Measurements from ENCODE around the gene UBA1. TPM values are rescaled to one million over a fixed set of nuclear protein-coding genes. Genes with fewer than 3 reads are reported as not detected.

The UBA1 gene
- total RNA-seq, 4 donors from 2014 or later = 145 to 182 (median 163) TPM

- peaks cover 0 to 19% (median 5%) of the 10 kb centered on the region in 4 donors for H3K36me3 ChIP-seq
- WGBS, 2 donors (ENCODE audit: low coverage in 1 of 2) = 89% methylated on average over 8 of the region's 8 CpGs; no CpG with 5 or more reads in 1 of the 2 donors
- H3K4me3 ChIP-seq = no peak overlapping the region
- no peaks in the 10 kb centered on the region for H3K27me3 ChIP-seq
- no peaks in the 10 kb centered on the region for H3K9me3 ChIP-seq
- no peak for DNase-seq
- peaks cover 7 to 33% (median 20%) of the 10 kb centered on the region in 4 donors for H3K4me1 ChIP-seq
- in situ Hi-C loops (cut with MboI; ENCODE audit: low pct_ligation_motif_present in 1 of 4, low pct_unique_long_range_greater_than_20kb in 1 of 4, low sequenced_read_pairs in 3 of 4) (loop anchor here in 1 of 4 donors (25.0 kb wide), 1 partner anchor 321 kb away; no protein-coding TSS in a partner anchor), intact Hi-C loops (cut with DNase I; ENCODE audit: low total_unique reads) (no loop called here)
- TF ChIP-seq, protein P1, sequence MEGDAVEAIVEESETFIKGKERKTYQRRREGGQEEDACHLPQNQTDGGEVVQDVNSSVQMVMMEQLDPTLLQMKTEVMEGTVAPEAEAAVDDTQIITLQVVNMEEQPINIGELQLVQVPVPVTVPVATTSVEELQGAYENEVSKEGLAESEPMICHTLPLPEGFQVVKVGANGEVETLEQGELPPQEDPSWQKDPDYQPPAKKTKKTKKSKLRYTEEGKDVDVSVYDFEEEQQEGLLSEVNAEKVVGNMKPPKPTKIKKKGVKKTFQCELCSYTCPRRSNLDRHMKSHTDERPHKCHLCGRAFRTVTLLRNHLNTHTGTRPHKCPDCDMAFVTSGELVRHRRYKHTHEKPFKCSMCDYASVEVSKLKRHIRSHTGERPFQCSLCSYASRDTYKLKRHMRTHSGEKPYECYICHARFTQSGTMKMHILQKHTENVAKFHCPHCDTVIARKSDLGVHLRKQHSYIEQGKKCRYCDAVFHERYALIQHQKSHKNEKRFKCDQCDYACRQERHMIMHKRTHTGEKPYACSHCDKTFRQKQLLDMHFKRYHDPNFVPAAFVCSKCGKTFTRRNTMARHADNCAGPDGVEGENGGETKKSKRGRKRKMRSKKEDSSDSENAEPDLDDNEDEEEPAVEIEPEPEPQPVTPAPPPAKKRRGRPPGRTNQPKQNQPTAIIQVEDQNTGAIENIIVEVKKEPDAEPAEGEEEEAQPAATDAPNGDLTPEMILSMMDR (IDR thresholded peaks at IDR 0.05) = no peak
- TF ChIP-seq EP300 (IDR thresholded peaks at IDR 0.05; ENCODE audit: low read depth) = no peak
- TF ChIP-seq POLR2AphosphoS5 (IDR thresholded peaks at IDR 0.05) = no peak
- TF ChIP-seq POLR2A (IDR thresholded peaks at IDR 0.05) = no peak
- H3K27ac ChIP-seq = peak overlapping the region; percentile 88 to 100 (median 98)
These were observed 22.8 kb downstream of the UBA1 start for GRCh38 chrX:47216393-47216925.

DNA sequence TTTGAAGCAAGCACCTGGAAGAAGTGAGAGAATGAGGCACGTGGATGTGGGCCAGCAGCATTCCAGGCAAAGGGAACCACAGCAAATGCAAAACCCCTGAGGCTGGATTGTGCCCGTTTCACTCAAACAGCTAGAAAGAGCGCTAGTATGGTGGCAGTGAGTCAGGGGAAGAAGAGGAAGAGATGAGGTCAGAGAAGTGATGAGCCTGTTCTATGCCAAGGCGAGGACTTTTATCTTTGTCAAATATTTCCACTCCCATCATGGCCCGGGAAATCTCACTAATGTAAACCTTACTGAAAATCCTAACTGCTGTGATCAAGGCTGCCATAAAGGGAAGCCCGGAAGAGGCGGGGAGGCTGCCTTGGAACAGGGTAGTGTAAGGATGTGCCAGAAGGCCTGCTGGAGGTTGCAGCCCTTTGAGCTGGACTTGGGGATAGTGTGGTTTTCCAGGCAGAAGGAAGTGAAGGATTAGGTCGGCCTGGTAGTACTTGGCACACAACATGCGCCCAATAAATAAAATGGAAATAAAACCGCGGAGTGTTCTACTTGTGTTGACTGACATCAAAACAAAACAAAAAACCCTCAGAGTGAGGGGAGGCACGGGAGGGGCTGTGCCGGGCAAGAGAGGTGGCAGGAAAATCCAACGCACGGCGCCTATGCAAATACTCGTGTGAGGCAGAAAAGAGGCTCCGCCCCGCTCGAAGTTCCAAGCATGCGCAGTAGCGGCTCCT, 23.7 kb downstream of the UBA1 start:
- Histone ChIP-seq H3K9me3 (no peaks in the 10 kb centered on the region), H3K4me3 (peak overlapping the region in 3 of 4 donors; percentile 10 to 36 (median 12)), H3K4me1 (peaks cover 7 to 33% (median 20%) of the 10 kb centered on the region in 4 donors), H3K36me3 (peaks cover 0 to 19% (median 5%) of the 10 kb centered on the region in 4 donors), H3K27me3 (no peaks in the 10 kb centered on the region), H3K27ac (peak overlapping the region; percentile 88 to 100 (median 98))
- intact Hi-C loops (cut with DNase I; ENCODE audit: low total_unique reads) (no loop called here), in situ Hi-C loops (cut with MboI; ENCODE audit: low pct_ligation_motif_present in 1 of 4, low pct_unique_long_range_greater_than_20kb in 1 of 4, low sequenced_read_pairs in 3 of 4) (loop anchor here in 1 of 4 donors (25.0 kb wide), 1 partner anchor 320 kb away; no protein-coding TSS in a partner anchor)
- 21% methylated on average over 22 of the region's 22 CpGs; no CpG with 5 or more reads in 1 of the 2 donors for WGBS, 2 donors (ENCODE audit: low coverage in 1 of 2)
- TF ChIP-seq POLR2A (IDR thresholded peaks at IDR 0.05) (peak; percentile 7), POLR2AphosphoS5 (IDR thresholded peaks at IDR 0.05) (peak in 2 of 3 donors; percentile 18 to 26)
- TF ChIP-seq, protein P1 (IDR thresholded peaks at IDR 0.05) = no peak
- no peak for DNase-seq

- in situ Hi-C loops (cut with MboI; ENCODE audit: low pct_ligation_motif_present in 1 of 4, low pct_unique_long_range_greater_than_20kb in 1 of 4, low sequenced_read_pairs in 3 of 4) = loop anchor here in 1 of 4 donors (25.0 kb wide), 1 partner anchor 319 kb away; no protein-coding TSS in a partner anchor
- Histone ChIP-seq H3K9me3 (no peaks in the 10 kb centered on the region), H3K27ac (peak overlapping the region; percentile 96 to 100 (median 99)), H3K4me3 (peak overlapping the region; percentile 83 to 99 (median 94)), H3K36me3 (peaks cover 0 to 15% (median 4%) of the 10 kb centered on the region in 4 donors), H3K4me1 (peaks cover 7 to 33% (median 20%) of the 10 kb centered on the region in 4 donors), H3K27me3 (no peaks in the 10 kb centered on the region)
- intact Hi-C loops (cut with DNase I; ENCODE audit: low total_unique reads) = no loop called here
- 13% methylated on average over 31 of the region's 31 CpGs; no CpG with 5 or more reads in 1 of the 2 donors for WGBS, 2 donors (ENCODE audit: low coverage in 1 of 2)
- peak in 2 of 3 donors; percentile 11 to 23 for TF ChIP-seq POLR2AphosphoS5 (IDR thresholded peaks at IDR 0.05)
- TF ChIP-seq, protein P1 (IDR thresholded peaks at IDR 0.05) = no peak
- DNase-seq = peak; percentile 99
These were observed 24.2 kb downstream of the UBA1 start for GRCh38 chrX:47217852-47218279.

DNA sequence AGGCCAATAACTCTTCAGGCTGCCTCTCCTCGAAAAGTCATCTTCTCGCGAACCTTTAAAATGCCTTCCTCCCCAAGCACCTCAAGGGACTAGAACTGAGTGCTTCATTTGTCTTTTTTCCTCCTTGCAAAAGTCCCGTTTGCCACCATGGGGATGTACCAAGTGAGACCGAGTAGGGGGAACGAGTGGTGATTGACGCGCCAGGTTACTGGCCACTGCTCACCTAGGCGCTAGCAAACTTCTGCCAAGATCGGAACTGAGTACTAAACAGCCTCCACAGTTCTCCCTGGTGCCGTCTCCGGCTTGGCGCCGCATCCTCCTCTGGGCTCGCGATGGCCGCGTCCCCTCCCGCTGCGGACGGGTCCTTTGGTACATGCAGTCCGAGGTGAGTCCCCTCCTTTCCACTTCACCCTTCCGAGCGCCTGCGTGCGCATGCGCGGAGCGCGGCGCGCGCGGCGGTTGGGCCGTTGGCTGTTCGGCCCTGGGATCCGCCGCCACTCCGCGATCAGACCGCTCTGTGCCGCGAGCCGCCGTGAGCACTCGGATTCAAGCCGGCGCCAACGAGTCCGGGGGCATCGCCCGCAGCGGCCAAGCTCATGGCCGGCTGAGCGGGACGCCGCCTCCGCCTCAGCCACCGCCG, 24.8 kb downstream of the UBA1 start, which contains the start of gene CDK16:
Gene CDK16 (plus strand): TSS at position 402 of the 640 bp plus-strand sequence. CDS start 4,877 bp downstream, outside the sequence.
- WGBS, 2 donors (ENCODE audit: low coverage in 1 of 2) = 12% methylated on average over 60 of the region's 61 CpGs; no CpG with 5 or more reads in 1 of the 2 donors

More for the DNA sequence above, 24.8 kb downstream of the UBA1 start, which contains the start of gene CDK16:
- in situ Hi-C loops (cut with MboI; ENCODE audit: low pct_ligation_motif_present in 1 of 4, low pct_unique_long_range_greater_than_20kb in 1 of 4, low sequenced_read_pairs in 3 of 4) (loop anchor here in 1 of 4 donors (25.0 kb wide), 1 partner anchor 319 kb away; no protein-coding TSS in a partner anchor), intact Hi-C loops (cut with DNase I; ENCODE audit: low total_unique reads) (no loop called here)
- peak; percentile 86 for DNase-seq
- peaks cover 7 to 33% (median 20%) of the 10 kb centered on the region in 4 donors for H3K4me1 ChIP-seq
- H3K27ac ChIP-seq = peak within 1 kb of the TSS; percentile 96 to 100 (median 99)
- peak within 1 kb of the TSS; percentile 83 to 99 (median 94) for H3K4me3 ChIP-seq
- TF ChIP-seq POLR2A (IDR thresholded peaks at IDR 0.05) (peak; percentile 86), EP300 (IDR thresholded peaks at IDR 0.05; ENCODE audit: low read depth) (no peak), POLR2AphosphoS5 (IDR thresholded peaks at IDR 0.05) (peak; percentile 94 to 95 (median 94))
- TF ChIP-seq, protein P1 (IDR thresholded peaks at IDR 0.05) = peak in 1 of 5 experiments; percentile 28
- no peaks in the 10 kb centered on the region for H3K27me3 ChIP-seq
- H3K36me3 ChIP-seq = peaks cover 0 to 10% (median 1%) of the 10 kb centered on the region in 4 donors
- H3K9me3 ChIP-seq = no peaks in the 10 kb centered on the region
